ENCODE results near the gene SLC47A1. TPM values are rescaled to one million over a fixed set of nuclear protein-coding genes. Genes with fewer than 3 reads are reported as not detected.

Gene SLC47A1
- total and polyA plus RNA-seq, 2 of the 13 experiments (the other 11 are each of a cell fraction or from before 2014, with no cell fraction given), result 42.1 to 67.5 TPM

- peak; percentile 69; the same call in 1 of the 2 replicates for TF ChIP-seq ZNF280D (CRISPR knock-in tag; IDR thresholded peaks at IDR 0.05)
- no peak for TF ChIP-seq RORA (CRISPR knock-in tag; IDR thresholded peaks at IDR 0.05)
- peak; percentile 87; the same call in 1 of the 2 replicates for TF ChIP-seq ZNF614 (CRISPR knock-in tag; IDR thresholded peaks at IDR 0.05; ENCODE audit: borderline replicate concordance)
- peak; percentile 90 for TF ChIP-seq NCOA2 (CRISPR knock-in tag; IDR thresholded peaks at IDR 0.05)
- 0 out of 2 replicates have a peak, but pooled peaks have one; percentile 26 for TF ChIP-seq ZSCAN21 (CRISPR knock-in tag; IDR thresholded peaks at IDR 0.05; ENCODE audit: borderline replicate concordance)
- TF ChIP-seq NFAT5 (CRISPR knock-in tag; IDR thresholded peaks at IDR 0.05), result no peak
- TF ChIP-seq ZNF710 (CRISPR knock-in tag; IDR thresholded peaks at IDR 0.05; ENCODE audit: borderline replicate concordance), result peak; percentile 85; the same call in 1 of the 2 replicates
- TF ChIP-seq ZNF510 (CRISPR knock-in tag; IDR thresholded peaks at IDR 0.05; ENCODE audit: low read depth), result peak; percentile 95
- TF ChIP-seq SRSF1 (optimal IDR thresholded peaks at IDR 0.05; ENCODE audit: low read depth, low read length), result no peak
- no peak for TF ChIP-seq TERF1 (CRISPR knock-in tag; IDR thresholded peaks at IDR 0.05)
- TF ChIP-seq ETV5 (CRISPR knock-in tag; IDR thresholded peaks at IDR 0.05; ENCODE audit: borderline replicate concordance), result peak; percentile 90
- 0 out of 2 replicates have a peak, but pooled peaks have one; percentile 27 for TF ChIP-seq RNF219 (CRISPR knock-in tag; IDR thresholded peaks at IDR 0.05)
Measured at GRCh38 chr17:19538095-19539039, 4.7 kb downstream of the SLC47A1 start (continued).
